A673 (cell line): ENCODE measurements around the gene PRELID2. TPM values are rescaled to one million over a fixed set of nuclear protein-coding genes. Genes with fewer than 3 reads are reported as not detected.

Experiments used
- BruUV-seq: library from RNA; stranded (reverse); fragments of 400-500 nt; replicated peaks from 2 replicates; lab custom pipeline; 2021; lab: Mats Ljungman, UMichigan
- CTCF ChIA-PET: fragments of 300-600 bp; sonication (Branson Sonifier 250); formaldehyde crosslinking; loops from one replicate; lab custom pipeline; 2022; ENCODE audit warnings: antibody characterized with exemption; lab: Charles Lee
- POLR2A ChIA-PET: fragments of 300-600 bp; sonication (Branson Sonifier 250); formaldehyde crosslinking; loops from one replicate; lab custom pipeline; 2022; ENCODE audit warnings: antibody characterized with exemption; ENCODE audit not compliant: low non-redundant PET; lab: Charles Lee
- DNase-seq: peaks from one replicate; pipeline ENCODE4 v3.0.0-alpha.2; 2015; ENCODE audit warnings: low spot score
- H3K27ac ChIP-seq: fragments of 200-600 bp; sonication (generic); 2 replicates; pipeline ENCODE4 v1.5.1; 2016; ENCODE audit warnings: mixed run types, low read depth, mild to moderate bottlenecking, mixed read lengths, antibody characterized with exemption, low read length; ENCODE audit not compliant: poor library complexity, severe bottlenecking
- H3K27me3 ChIP-seq: fragments of 200-600 bp; sonication (generic); replicated peaks from 2 replicates; pipeline ENCODE4 v1.6.1; 2017; ENCODE audit warnings: mixed run types, low read depth, mild to moderate bottlenecking, mixed read lengths, antibody characterized with exemption, low read length; ENCODE audit not compliant: insufficient read depth, poor library complexity
- H3K36me3 ChIP-seq: fragments of 200-600 bp; sonication (generic); 2 replicates; pipeline ENCODE4 v1.6.1; 2016; ENCODE audit warnings: mixed run types, mild to moderate bottlenecking, mixed read lengths, antibody characterized with exemption, low read length; ENCODE audit not compliant: insufficient read depth, poor library complexity, severe bottlenecking
- H3K4me1 ChIP-seq: fragments of 200-600 bp; sonication (generic); 2 replicates; pipeline ENCODE4 v1.6.1; 2017; ENCODE audit warnings: mixed run types, mild to moderate bottlenecking, mixed read lengths, antibody characterized with exemption, low read length; ENCODE audit not compliant: insufficient read depth, poor library complexity, severe bottlenecking
- H3K4me3 ChIP-seq: fragments of 200-600 bp; sonication (generic); 2 replicates; pipeline ENCODE4 v1.5.1; 2016; ENCODE audit warnings: low read depth, mixed run types, mild to moderate bottlenecking, mixed read lengths, low read length; ENCODE audit not compliant: poor library complexity, severe bottlenecking
- H3K9me3 ChIP-seq: fragments of 200-600 bp; sonication (generic); 2 replicates; pipeline ENCODE4 v1.6.1; 2016; ENCODE audit warnings: mixed run types, low read depth, mild to moderate bottlenecking, mixed read lengths, antibody characterized with exemption, low read length; ENCODE audit not compliant: poor library complexity, severe bottlenecking
- EZH2 ChIP-seq: fragments of 200-600 bp; sonication (generic); IDR thresholded peaks from 2 replicates; pipeline ENCODE4 v1.6.1; 2017; ENCODE audit warnings: borderline replicate concordance, low read depth, mild to moderate bottlenecking, mixed read lengths, antibody characterized with exemption, low read length; ENCODE audit not compliant: poor library complexity, severe bottlenecking
- intact Hi-C: fragments of 100-400 bp; cut with micrococcal nuclease; formaldehyde crosslinking; loops from one replicate; pipeline ENCODE4 v1.10.0; 2022; ENCODE audit not compliant: unreplicated experiment
- total RNA-seq: library from RNA; stranded (reverse); gene quantifications from 2 replicates; pipeline ENCODE4 v1.2.3, GENCODE V29; 2021
- TF ChIP-seq, protein P1 (sequence below): fragments of 300-800, 200-600 bp; sonication (generic); conservative IDR thresholded peaks from 2 replicates; pipeline ENCODE4 v1.5.1; 2017; ENCODE audit warnings: low read depth, mild to moderate bottlenecking, antibody characterized with exemption, low read length, moderate library complexity, mixed read lengths

Gene PRELID2
- total RNA-seq, 1 experiment from 2014 or later = 50.2 TPM

DNA sequence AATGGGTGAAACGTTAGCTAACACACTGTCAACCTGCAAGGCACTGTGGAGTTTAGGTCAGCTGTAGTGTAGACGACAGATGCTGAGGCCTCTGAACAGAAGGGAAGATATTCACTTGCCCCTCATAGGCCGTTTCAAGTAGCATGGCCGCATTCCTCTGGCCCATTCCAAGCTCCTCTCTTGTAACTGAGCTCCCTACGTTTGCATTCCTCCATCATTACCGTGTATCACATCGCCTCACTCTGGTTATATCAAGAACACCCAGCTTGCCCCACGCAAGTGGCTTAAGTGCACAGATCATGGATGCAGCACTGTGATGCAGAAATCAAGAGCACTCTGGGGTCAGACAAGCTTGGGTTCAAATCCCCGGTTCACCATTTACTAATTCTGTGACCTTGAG is 43.3 kb downstream of the PRELID2 start:
- BruUV-seq = no TSS peak
- no peak for TF ChIP-seq EZH2
- TF ChIP-seq, protein P1, sequence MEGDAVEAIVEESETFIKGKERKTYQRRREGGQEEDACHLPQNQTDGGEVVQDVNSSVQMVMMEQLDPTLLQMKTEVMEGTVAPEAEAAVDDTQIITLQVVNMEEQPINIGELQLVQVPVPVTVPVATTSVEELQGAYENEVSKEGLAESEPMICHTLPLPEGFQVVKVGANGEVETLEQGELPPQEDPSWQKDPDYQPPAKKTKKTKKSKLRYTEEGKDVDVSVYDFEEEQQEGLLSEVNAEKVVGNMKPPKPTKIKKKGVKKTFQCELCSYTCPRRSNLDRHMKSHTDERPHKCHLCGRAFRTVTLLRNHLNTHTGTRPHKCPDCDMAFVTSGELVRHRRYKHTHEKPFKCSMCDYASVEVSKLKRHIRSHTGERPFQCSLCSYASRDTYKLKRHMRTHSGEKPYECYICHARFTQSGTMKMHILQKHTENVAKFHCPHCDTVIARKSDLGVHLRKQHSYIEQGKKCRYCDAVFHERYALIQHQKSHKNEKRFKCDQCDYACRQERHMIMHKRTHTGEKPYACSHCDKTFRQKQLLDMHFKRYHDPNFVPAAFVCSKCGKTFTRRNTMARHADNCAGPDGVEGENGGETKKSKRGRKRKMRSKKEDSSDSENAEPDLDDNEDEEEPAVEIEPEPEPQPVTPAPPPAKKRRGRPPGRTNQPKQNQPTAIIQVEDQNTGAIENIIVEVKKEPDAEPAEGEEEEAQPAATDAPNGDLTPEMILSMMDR = no peak
- intact Hi-C loops = no loop called here
- ChIA-PET POLR2A (no interaction called here), CTCF (no interaction called here)
- no peaks in the 10 kb centered on the region for H3K4me1 ChIP-seq
- DNase-seq = no peak
- H3K36me3 ChIP-seq = peaks cover 21% of the 10 kb centered on the region
- no peak overlapping the region for H3K27ac ChIP-seq
- no peaks in the 10 kb centered on the region for H3K9me3 ChIP-seq
- no peak overlapping the region for H3K4me3 ChIP-seq
- H3K27me3 ChIP-seq = no peaks in the 10 kb centered on the region

DNA sequence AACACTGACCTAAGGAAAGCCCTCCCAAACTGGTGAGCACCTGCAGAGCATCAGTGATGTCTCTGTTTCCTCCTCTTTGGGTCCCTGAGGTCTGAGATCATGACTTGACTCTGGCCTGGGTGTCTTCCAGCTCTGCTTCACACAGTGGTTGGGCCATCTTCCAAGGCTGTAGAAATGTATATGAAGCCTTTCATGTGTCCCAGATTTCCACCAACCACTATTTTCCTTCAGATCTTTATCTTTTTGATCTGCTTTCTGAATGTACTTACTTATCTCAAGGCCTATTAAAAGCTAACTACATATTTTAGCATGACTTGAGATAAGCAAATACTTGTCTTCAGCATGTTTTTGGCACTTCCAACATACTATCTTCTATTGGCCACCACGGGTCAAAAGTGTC is 47.1 kb downstream of the PRELID2 start:
- intact Hi-C loops = no loop called here
- no peak for DNase-seq
- Histone ChIP-seq H3K9me3 (no peaks in the 10 kb centered on the region), H3K27me3 (no peaks in the 10 kb centered on the region), H3K4me1 (no peaks in the 10 kb centered on the region), H3K4me3 (no peak overlapping the region), H3K27ac (no peak overlapping the region), H3K36me3 (peaks cover 11% of the 10 kb centered on the region)
- ChIA-PET POLR2A (no interaction called here), CTCF (no interaction called here)
- TF ChIP-seq, protein P1 = no peak
- TF ChIP-seq EZH2 = no peak
- no TSS peak for BruUV-seq

DNA sequence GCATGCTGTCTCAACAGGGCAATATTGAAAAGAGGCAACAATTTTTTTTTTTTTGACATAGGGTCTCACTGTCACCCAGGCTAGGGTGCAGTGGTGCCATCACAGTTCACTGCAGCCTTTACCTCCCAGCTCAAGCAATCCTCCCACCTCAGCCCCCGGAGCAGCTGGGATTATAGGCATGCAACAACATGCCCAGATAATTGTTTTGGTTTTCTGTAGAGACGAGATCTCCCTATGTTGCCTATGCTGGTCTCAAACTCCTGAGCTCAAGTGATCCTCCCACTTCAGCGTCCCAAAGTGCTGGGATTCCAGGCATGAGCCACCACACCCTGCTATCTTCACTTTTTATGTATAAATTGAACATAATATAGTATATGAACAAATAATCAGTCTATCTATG is 47.6 kb downstream of the PRELID2 start:
- no peak overlapping the region for H3K4me3 ChIP-seq
- DNase-seq = peak; percentile 18
- no peaks in the 10 kb centered on the region for H3K4me1 ChIP-seq
- peaks cover 11% of the 10 kb centered on the region for H3K36me3 ChIP-seq
- ChIA-PET CTCF (interaction anchor here (0.7 kb wide), 1 partner anchor 11 kb away, joined by 3 read pairs; no protein-coding TSS in a partner anchor), POLR2A (no interaction called here)
- no TSS peak for BruUV-seq
- no peak for TF ChIP-seq EZH2
- TF ChIP-seq, protein P1 = no peak
- intact Hi-C loops = no loop called here
- H3K27ac ChIP-seq = no peak overlapping the region
- no peaks in the 10 kb centered on the region for H3K9me3 ChIP-seq
- H3K27me3 ChIP-seq = no peaks in the 10 kb centered on the region
